Endothelial cell of umbilical vein (primary cell): ENCODE measurements around the gene TM4SF20.

ENCODE experiments used
- CTCF ChIP-seq, 2 donors: IDR thresholded peaks; 1 replicate in 1 of 2; 2 replicates in 1 of 2; pipeline ENCODE4 v1.5.1; 2011; ENCODE audit warnings: low read length in 2 of 2, mild to moderate bottlenecking in 2 of 2, moderate library complexity in 2 of 2, control low read depth in 1 of 2, inconsistent platforms in 1 of 2, low read depth in 1 of 2; ENCODE audit not compliant: insufficient read depth in 1 of 2; ENCODE audit errors: extremely low read depth in 1 of 2
- EZH2 ChIP-seq: IDR thresholded peaks from 2 replicates; pipeline ENCODE4 v1.6.1; 2012; ENCODE audit warnings: borderline replicate concordance, low read depth, mild to moderate bottlenecking, moderate library complexity, low read length, inconsistent platforms; ENCODE audit not compliant: severe bottlenecking
- FOS ChIP-seq: IDR thresholded peaks from 2 replicates; pipeline ENCODE4 v1.6.1; 2011; ENCODE audit warnings: mild to moderate bottlenecking, low read length, moderate library complexity, borderline replicate concordance; ENCODE audit not compliant: insufficient read depth
- GATA2 ChIP-seq: IDR thresholded peaks from 2 replicates; pipeline ENCODE4 v1.7.0; 2011; ENCODE audit warnings: low read depth, mild to moderate bottlenecking, moderate library complexity, mixed read lengths, low read length; ENCODE audit not compliant: insufficient read length, insufficient read depth
- JUN ChIP-seq: IDR thresholded peaks from 2 replicates; pipeline ENCODE4 v1.6.1; 2011; ENCODE audit warnings: borderline replicate concordance, low read depth; ENCODE audit not compliant: insufficient read length, insufficient read depth
- MAX ChIP-seq: IDR thresholded peaks from 2 replicates; pipeline ENCODE4 v1.6.1; 2011; ENCODE audit not compliant: insufficient read depth, insufficient read length
- MYC ChIP-seq: IDR thresholded peaks from one replicate; pipeline ENCODE4 v1.6.1; 2011; ENCODE audit warnings: mild to moderate bottlenecking, low read depth, low read length
- POLR2A ChIP-seq: IDR thresholded peaks from 2 replicates; pipeline ENCODE4 v1.6.1; 2012; ENCODE audit warnings: low read depth, mild to moderate bottlenecking, control low read depth, low read length
- POLR2AphosphoS5 ChIP-seq: IDR thresholded peaks from 2 replicates; pipeline ENCODE4 v1.6.1; 2012; ENCODE audit warnings: low read depth, mild to moderate bottlenecking, control low read depth, low read length, moderate library complexity; ENCODE audit not compliant: insufficient read depth

- TF ChIP-seq EZH2 (no peak), CTCF (IDR thresholded peaks at IDR 0.05; ENCODE audit: extremely low read depth in 1 of 2, insufficient read depth in 1 of 2, low read depth in 1 of 2, low read length in 2 of 2) (no peak), POLR2A (no peak), POLR2AphosphoS5 (no peak), MAX (no peak), GATA2 (no peak), FOS (no peak), MYC (no peak), JUN (no peak)
These were observed 18.5 kb upstream of the TM4SF20 start for GRCh38 chr2:227397562-227397961.
